Measurements from ENCODE around the gene LRFN2. TPM values are rescaled to one million over a fixed set of nuclear protein-coding genes. Genes with fewer than 3 reads are reported as not detected.

Gene LRFN2
- total and polyA plus RNA-seq, 2 experiments from 2014 or later: 0.29 to 2.5 TPM

- ATAC-seq (no peak), DNase-seq (ENCODE audit: low spot score) (no peak)
- H4K20me1 ChIP-seq (replicated peaks; ENCODE audit: insufficient read depth): no peaks in the 10 kb centered on the region; the same call in 1 of the 2 replicates
- Mint-ChIP-seq H3K36me3 (ENCODE audit: low read depth) (no peaks in the 10 kb centered on the region; the same call in 2 of the 3 replicates), H3K9me3 (no peaks in the 10 kb centered on the region), H3K4me1 (peaks cover 8% of the 10 kb centered on the region; the same call in 2 of the 3 replicates), H3K27me3 (ENCODE audit: insufficient read depth, low read depth, poor library complexity) (peaks cover 4% of the 10 kb centered on the region), H3K27ac (no peak overlapping the region), H3K4me3 (no peak overlapping the region)
- no peak overlapping the region for H3K4me3 ChIP-seq
- H2AFZ ChIP-seq: no peak overlapping the region
- H3K9me2 ChIP-seq (ENCODE audit: insufficient read depth): peaks cover 10% of the 10 kb centered on the region; the same call in 1 of the 2 replicates
- no peaks in the 10 kb centered on the region for H3K36me3 ChIP-seq (ENCODE audit: insufficient read depth)
- TF ChIP-seq REST (IDR thresholded peaks at IDR 0.05; ENCODE audit: unreplicated experiment) (no peak), EZH2 (IDR thresholded peaks at IDR 0.05; ENCODE audit: low read depth, unreplicated experiment) (no peak), CTCF (conservative IDR thresholded peaks at IDR 0.05; ENCODE audit: low read depth in 2 of 2) (no peak), ZNF331 (CRISPR knock-in tag; IDR thresholded peaks at IDR 0.05; ENCODE audit: low read depth) (no peak), JUNB (IDR thresholded peaks at IDR 0.05; ENCODE audit: unreplicated experiment) (no peak), STAT1 (IDR thresholded peaks at IDR 0.05; ENCODE audit: unreplicated experiment) (no peak)
- no peaks in the 10 kb centered on the region for H3K4me1 ChIP-seq (ENCODE audit: insufficient read depth)
- H3K27me3 ChIP-seq (ENCODE audit: insufficient read depth): no peaks in the 10 kb centered on the region
- H3K79me2 ChIP-seq (replicated peaks; ENCODE audit: insufficient read depth): no peaks in the 10 kb centered on the region
- no peaks in the 10 kb centered on the region for H3F3A ChIP-seq (replicated peaks; ENCODE audit: low read depth)
- no peak overlapping the region for H3K27ac ChIP-seq (ENCODE audit: low read depth)
- H3K4me2 ChIP-seq: no peak overlapping the region
Measured at GRCh38 chr6:40569162-40569910, 17.8 kb downstream of the LRFN2 start.

GRCh38 chr6:40568062-40568708, 19.0 kb downstream of the LRFN2 start:
- TF ChIP-seq NANOG (IDR thresholded peaks at IDR 0.05; ENCODE audit: borderline replicate concordance): no peak
- TF ChIP-seq ETS1 (IDR thresholded peaks at IDR 0.05): no peak
- no peak for TF ChIP-seq REST (IDR thresholded peaks at IDR 0.05; ENCODE audit: unreplicated experiment)
- no peak for TF ChIP-seq ZNF331 (CRISPR knock-in tag; IDR thresholded peaks at IDR 0.05; ENCODE audit: low read depth)
- TF ChIP-seq JUNB (IDR thresholded peaks at IDR 0.05; ENCODE audit: unreplicated experiment): no peak
- TF ChIP-seq EZH2phosphoT487 (IDR thresholded peaks at IDR 0.05; ENCODE audit: unreplicated experiment): no peak
- TF ChIP-seq CREB1 (CRISPR knock-in tag; IDR thresholded peaks at IDR 0.05; ENCODE audit: low read depth): no peak
- H3K27me3 ChIP-seq (ENCODE audit: insufficient read depth): no peaks in the 10 kb centered on the region
- no peak overlapping the region for H3K4me3 ChIP-seq
- H3K27ac ChIP-seq (ENCODE audit: low read depth): no peak overlapping the region
- peaks cover 10% of the 10 kb centered on the region; the same call in 1 of the 2 replicates for H3K9me2 ChIP-seq (ENCODE audit: insufficient read depth)
- no peaks in the 10 kb centered on the region for H3F3A ChIP-seq (replicated peaks; ENCODE audit: low read depth)
- DNase-seq (ENCODE audit: low spot score) (no peak), ATAC-seq (no peak)
- no peaks in the 10 kb centered on the region; the same call in 2 of the 3 replicates for H3K36me3 Mint-ChIP-seq (ENCODE audit: low read depth)
- no peaks in the 10 kb centered on the region; the same call in 1 of the 2 replicates for H4K20me1 ChIP-seq (replicated peaks; ENCODE audit: insufficient read depth)
- peaks cover 15% of the 10 kb centered on the region for H3K4me1 Mint-ChIP-seq
- H3K36me3 ChIP-seq (ENCODE audit: insufficient read depth): no peaks in the 10 kb centered on the region
- H3K4me1 ChIP-seq (ENCODE audit: insufficient read depth): peaks cover 4% of the 10 kb centered on the region
- H2AFZ ChIP-seq: no peak overlapping the region
- H3K4me2 ChIP-seq: no peak overlapping the region
- H3K27me3 Mint-ChIP-seq (ENCODE audit: insufficient read depth, low read depth, poor library complexity): peaks cover 4% of the 10 kb centered on the region
- H3K9me3 Mint-ChIP-seq: no peaks in the 10 kb centered on the region
- peak overlapping the region; percentile 16; the same call in 1 of the 2 replicates for H3K27ac Mint-ChIP-seq
- no peaks in the 10 kb centered on the region for H3K79me2 ChIP-seq (replicated peaks; ENCODE audit: insufficient read depth)
- H3K4me3 Mint-ChIP-seq: no peak overlapping the region

Data from GM23338 (cell line).